Measurements from ENCODE around the gene ZNF850. TPM values are rescaled to one million over a fixed set of nuclear protein-coding genes. Genes with fewer than 3 reads are reported as not detected.

Gene ZNF850
- total and polyA plus RNA-seq, 2 of the 8 experiments (the other 6 are each of a cell fraction or from before 2014, with no cell fraction given) = 6.7 to 21.2 TPM

GRCh38 chr19:36750066-36750691 lies 22.4 kb downstream of the ZNF850 start:
- POLR2A ChIA-PET (ENCODE audit: partially characterized antibody) = interaction anchor here (0.6 to 0.7 kb wide), 2 partner anchors 10 to 12 kb away, joined by 3 to 5 read pairs; no protein-coding TSS in a partner anchor

More at GRCh38 chr19:36750066-36750691, 22.4 kb downstream of the ZNF850 start:
- Histone ChIP-seq H2BK20ac (ENCODE audit: low read length) (no peak overlapping the region), H3K4me2 (ENCODE audit: insufficient read depth in 1 of 2, low read depth in 2 of 2, low read length in 2 of 2) (no peak overlapping the region), H3K36me3 (ENCODE audit: control insufficient read depth in 2 of 4, insufficient read depth in 4 of 4, low read length in 3 of 4) (peaks cover 26 to 95% (median 72%) of the 10 kb centered on the region in 4 experiments), H3K18ac (ENCODE audit: extremely low read depth, low read length) (no peak overlapping the region), H4K91ac (replicated peaks; ENCODE audit: insufficient read length, low read length) (no peak overlapping the region), H3K4me3 (ENCODE audit: extremely low read depth in 1 of 4, insufficient read depth in 2 of 4, low read depth in 3 of 4, low read length in 4 of 4) (peak overlapping the region in 1 of 4 experiments; percentile 33; a peak in 2 of 8 replicates), H4K8ac (ENCODE audit: extremely low read depth, insufficient read depth, low read length) (no peak overlapping the region), H3K4ac (replicated peaks; ENCODE audit: insufficient read length, low read depth, low read length) (no peak overlapping the region), H2BK5ac (ENCODE audit: low read depth, low read length) (no peak overlapping the region), H3K4me1 (replicated peaks in 1 of 4; ENCODE audit: control insufficient read depth in 3 of 4, insufficient read depth in 4 of 4, low read length in 3 of 4) (no peaks in the 10 kb centered on the region), H2AK5ac (ENCODE audit: low read depth, low read length) (no peak overlapping the region), H3K56ac (replicated peaks; ENCODE audit: insufficient read length, low read depth, low read length) (no peak overlapping the region), H2BK15ac (ENCODE audit: low read length) (no peak overlapping the region), H3K79me1 (ENCODE audit: low read depth, low read length) (no peaks in the 10 kb centered on the region), H4K20me1 (replicated peaks in 1 of 2; ENCODE audit: control insufficient read depth in 1 of 2, insufficient read depth in 2 of 2, low read length in 2 of 2) (no peaks in the 10 kb centered on the region), H3K9ac (replicated peaks in 1 of 4; ENCODE audit: extremely low read depth in 1 of 4, low read depth in 3 of 4, low read length in 3 of 4) (no peak overlapping the region), H2BK12ac (ENCODE audit: low read depth, low read length) (no peak overlapping the region), H3K79me2 (ENCODE audit: control insufficient read depth in 1 of 2, insufficient read depth in 2 of 2, low read length in 2 of 2) (peaks cover 0 to 4% of the 10 kb centered on the region in 2 experiments; a peak in 1 of 4 replicates), H3K23me2 (ENCODE audit: low read depth, low read length) (no peaks in the 10 kb centered on the region), H3K27me3 (replicated peaks in 1 of 4; ENCODE audit: control insufficient read depth in 3 of 4, extremely low read depth in 1 of 4, insufficient read depth in 3 of 4, low read length in 3 of 4) (no peaks in the 10 kb centered on the region), H3K23ac (ENCODE audit: insufficient read length) (no peak overlapping the region), H3K14ac (ENCODE audit: insufficient read length) (no peak overlapping the region), H3K9me3 (ENCODE audit: insufficient read depth in 2 of 2, low read depth in 1 of 2, low read length in 1 of 2) (peaks cover 87 to 90% of the 10 kb centered on the region in 2 experiments), H3K27ac (ENCODE audit: low read depth, low read length) (no peak overlapping the region), H2BK120ac (replicated peaks; ENCODE audit: low read depth, low read length) (no peak overlapping the region), H2AFZ (ENCODE audit: low read length) (no peak overlapping the region), H4K5ac (ENCODE audit: insufficient read length, low read depth, low read length) (no peak overlapping the region)
- DNase-seq (ENCODE audit: low read depth in 1 of 2, low spot score in 2 of 2) (no peak), FAIRE-seq (no peak)
- 90% methylated on average over 4 of the region's 4 CpGs; no CpG with 5 or more reads in 1 of the 2 experiments for WGBS, 2 experiments (ENCODE audit: extremely low coverage in 1 of 2, insufficient coverage in 1 of 2, insufficient read length in 1 of 2, insufficient replicate concordance in 2 of 2, low coverage in 1 of 2, low lambda C conversion rate in 2 of 2, missing lambda C conversion rate in 1 of 2)
- TF ChIP-seq MAFK (IDR thresholded peaks at IDR 0.05; ENCODE audit: low read depth, low read length) = no peak
- peak; percentile 97 for TF ChIP-seq ZNF274 (IDR thresholded peaks at IDR 0.05; ENCODE audit: borderline replicate concordance, extremely low read depth, low read length)
- TF ChIP-seq TCF12 (IDR thresholded peaks at IDR 0.05; ENCODE audit: low read depth, low read length) = no peak
- TF ChIP-seq CHD1 (IDR thresholded peaks at IDR 0.05; ENCODE audit: low read depth, low read length) = no peak
- CTCF ChIA-PET (ENCODE audit: partially characterized antibody) = no interaction called here

All from H1 (cell line).